ENCODE data around the gene CACNG5.
"Not testable (repeated sequence)": the region's sequence is repeated elsewhere in the genome, so short reads cannot be mapped to it uniquely, and the experiment has no call there.

CACNG5 gene

GRCh38 chr17:66849851-66850580 is 15.1 kb downstream of the CACNG5 start:
- no peak for DNase-seq (ENCODE audit: low spot score)

GRCh38 chr17:66850692-66851091 is 15.8 kb downstream of the CACNG5 start:
- no peak for DNase-seq (ENCODE audit: low spot score)

- DNase-seq (ENCODE audit: low spot score), result no peak
Observed at GRCh38 chr17:66855204-66855603, 20.3 kb downstream of the CACNG5 start.

GRCh38 chr17:66858226-66859083 is 23.5 kb downstream of the CACNG5 start:
- no peak for DNase-seq (ENCODE audit: low spot score)

GRCh38 chr17:66859353-66859752 is 24.4 kb downstream of the CACNG5 start:
- no peak for DNase-seq (ENCODE audit: low spot score)

DNA sequence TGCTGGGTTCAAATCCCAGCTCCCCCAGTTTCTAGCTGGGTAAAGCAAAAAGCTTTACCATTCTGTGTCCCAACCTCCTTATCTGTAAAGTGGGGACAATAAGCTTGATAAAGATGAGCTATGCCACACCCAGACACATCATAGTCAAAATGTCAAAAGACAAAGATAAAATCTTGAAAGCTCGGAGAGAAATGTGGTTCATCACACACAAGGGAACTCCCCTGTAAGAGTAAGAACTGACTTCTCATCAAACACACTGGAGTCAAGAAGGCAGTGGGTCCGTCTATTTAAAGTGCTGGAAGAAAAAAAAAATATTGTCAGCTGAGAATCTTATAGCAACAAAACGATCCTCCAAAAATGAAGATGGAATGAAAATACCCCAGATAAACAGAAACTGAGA is 25.3 kb downstream of the CACNG5 start:
- DNase-seq (ENCODE audit: low spot score), result no peak

DNA sequence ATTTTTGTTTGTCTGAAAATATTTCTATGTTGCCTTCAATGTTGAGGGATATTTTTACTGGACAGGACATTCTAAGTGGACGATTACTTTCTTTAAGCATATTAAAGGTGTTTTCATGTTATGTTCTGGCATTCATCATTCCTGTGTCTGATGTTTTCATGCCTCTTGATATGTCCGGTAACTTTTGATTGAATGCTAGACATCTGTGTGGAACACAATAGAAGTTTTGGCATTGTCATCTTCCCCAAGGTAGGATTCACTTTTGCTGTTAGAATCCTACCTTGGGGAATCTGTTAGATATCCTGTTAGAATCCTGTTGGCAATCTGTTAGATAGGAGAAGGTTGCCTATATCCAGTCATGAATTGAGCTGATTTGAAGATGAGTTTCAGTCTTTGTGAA is 28.9 kb downstream of the CACNG5 start:
- DNase-seq (ENCODE audit: low spot score), result no peak

DNA sequence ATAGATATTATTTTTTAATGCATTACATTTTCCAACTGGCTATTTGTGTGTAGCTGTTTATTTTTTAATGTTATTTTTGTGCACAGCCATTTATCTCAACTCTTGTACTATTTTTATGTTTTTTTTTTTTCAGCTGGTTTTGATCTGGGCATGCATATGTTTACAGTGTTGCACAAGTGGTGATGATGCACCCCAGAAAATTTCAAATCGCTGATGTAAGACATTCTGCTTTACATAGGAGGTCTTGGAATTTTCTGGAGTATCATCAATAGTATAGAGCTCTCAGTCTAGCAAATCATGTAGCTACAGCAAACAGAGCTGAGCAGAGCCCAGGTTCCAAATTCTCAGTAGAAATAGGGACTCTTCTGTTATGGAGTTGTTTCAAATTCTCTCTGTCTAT is 30.2 kb downstream of the CACNG5 start:
- no peak for DNase-seq (ENCODE audit: low spot score)

GRCh38 chr17:66873962-66874361 is 39.0 kb downstream of the CACNG5 start:
- no peak for DNase-seq (ENCODE audit: low spot score)

- no peak for DNase-seq (ENCODE audit: low spot score)
Observed at GRCh38 chr17:66884931-66885330, 50.0 kb downstream of the CACNG5 start.

DNA sequence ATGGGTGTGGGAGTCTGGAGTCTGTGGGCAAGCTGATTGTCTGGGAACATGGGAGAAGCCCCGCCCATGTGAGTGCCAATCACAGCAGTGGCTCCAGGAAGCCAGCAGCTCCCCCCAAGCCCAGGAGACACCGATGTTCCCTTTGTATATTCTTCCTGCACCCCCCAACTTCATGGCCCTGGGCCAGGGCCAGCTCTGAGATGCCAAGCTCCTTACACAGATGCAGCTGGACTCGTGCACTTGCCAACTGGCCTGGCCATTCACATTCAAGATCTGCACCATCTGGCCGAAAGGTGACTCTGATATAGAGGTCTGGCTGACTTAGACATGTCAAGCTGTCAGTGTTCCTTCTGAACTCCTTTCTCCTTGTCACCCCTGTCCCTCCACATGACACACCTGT is 50.5 kb downstream of the CACNG5 start:
- DNase-seq (ENCODE audit: low spot score), result no peak

- DNase-seq (ENCODE audit: low spot score), result no peak
Observed at GRCh38 chr17:66889480-66890230, 54.7 kb downstream of the CACNG5 start.

- DNase-seq (ENCODE audit: low spot score), result no peak
Observed at GRCh38 chr17:66892246-66892645, 57.3 kb downstream of the CACNG5 start.

- DNase-seq (ENCODE audit: low spot score), result no peak
Observed at GRCh38 chr17:66893382-66893781, 58.5 kb downstream of the CACNG5 start.

DNA sequence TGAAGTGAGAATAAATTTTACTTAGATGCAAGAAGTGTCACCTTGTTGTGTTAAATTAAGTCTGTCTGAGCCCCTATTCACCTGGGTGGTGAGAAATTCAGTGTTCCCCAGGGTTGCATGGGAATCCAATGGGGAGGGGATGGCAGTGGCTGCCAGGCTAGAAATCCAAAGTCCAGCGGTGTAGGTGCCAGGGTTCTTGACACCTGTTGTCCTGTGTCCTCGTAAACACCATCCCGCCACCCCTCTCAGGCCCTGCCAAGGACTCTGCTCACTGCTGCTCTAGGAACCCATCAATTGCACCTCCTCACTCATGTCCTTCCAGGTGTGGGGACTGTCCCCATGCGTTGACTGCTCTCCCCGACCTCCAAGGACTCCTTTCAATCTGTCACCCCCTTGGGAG is 58.9 kb downstream of the CACNG5 start:
- DNase-seq (ENCODE audit: low spot score), result no peak

- DNase-seq (ENCODE audit: low spot score), result no peak
Observed at GRCh38 chr17:66897141-66897540, 62.2 kb downstream of the CACNG5 start.

GRCh38 chr17:66898536-66898935 is 63.6 kb downstream of the CACNG5 start:
- no peak for DNase-seq (ENCODE audit: low spot score)

DNA sequence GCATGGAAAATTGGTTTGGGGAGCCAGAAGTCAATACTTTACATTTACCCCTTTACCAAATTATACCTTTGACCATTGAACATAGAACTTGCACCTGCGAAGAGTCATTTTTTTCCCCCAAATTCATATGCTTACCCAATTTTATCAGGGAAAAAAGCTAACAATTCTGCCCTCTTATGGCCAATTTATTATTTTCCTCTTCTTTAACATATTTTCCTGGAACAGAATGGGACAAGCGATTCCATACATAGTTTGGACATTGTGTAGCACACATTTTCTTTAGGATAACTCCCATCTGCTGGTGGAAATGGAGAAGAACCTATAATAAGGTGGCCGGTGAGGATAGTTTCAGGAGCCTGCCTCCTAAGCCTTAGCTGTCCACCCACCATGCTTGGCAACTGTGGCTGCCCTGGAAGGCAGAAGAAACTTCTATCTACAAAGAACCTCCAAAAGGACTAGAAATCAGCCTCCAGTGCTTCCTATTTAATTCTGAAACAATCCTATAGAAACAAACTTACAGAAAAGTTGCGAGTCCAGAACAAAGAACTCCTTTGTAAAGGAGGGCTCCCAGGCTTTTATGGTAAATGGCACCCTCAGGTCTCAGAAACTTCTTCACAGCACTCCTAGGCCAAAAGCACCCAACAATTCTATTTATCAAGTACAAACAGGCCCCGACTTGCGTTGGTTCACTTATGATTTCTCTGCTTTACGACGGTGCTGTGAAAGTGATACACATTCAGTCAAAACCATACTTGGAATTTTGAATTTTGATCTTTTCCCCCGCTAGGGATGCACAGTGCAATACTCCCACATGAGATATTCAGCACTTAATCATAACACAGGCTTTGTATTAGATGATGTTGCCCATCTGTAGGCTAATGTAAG is 65.5 kb downstream of the CACNG5 start:
- DNase-seq (ENCODE audit: low spot score), result peak; percentile 34

GRCh38 chr17:66903296-66903695 is 68.4 kb downstream of the CACNG5 start:
- not testable (repeated sequence) for DNase-seq (ENCODE audit: low spot score)

GRCh38 chr17:66903781-66904180 is 68.9 kb downstream of the CACNG5 start:
- DNase-seq (ENCODE audit: low spot score), result no peak

DNA sequence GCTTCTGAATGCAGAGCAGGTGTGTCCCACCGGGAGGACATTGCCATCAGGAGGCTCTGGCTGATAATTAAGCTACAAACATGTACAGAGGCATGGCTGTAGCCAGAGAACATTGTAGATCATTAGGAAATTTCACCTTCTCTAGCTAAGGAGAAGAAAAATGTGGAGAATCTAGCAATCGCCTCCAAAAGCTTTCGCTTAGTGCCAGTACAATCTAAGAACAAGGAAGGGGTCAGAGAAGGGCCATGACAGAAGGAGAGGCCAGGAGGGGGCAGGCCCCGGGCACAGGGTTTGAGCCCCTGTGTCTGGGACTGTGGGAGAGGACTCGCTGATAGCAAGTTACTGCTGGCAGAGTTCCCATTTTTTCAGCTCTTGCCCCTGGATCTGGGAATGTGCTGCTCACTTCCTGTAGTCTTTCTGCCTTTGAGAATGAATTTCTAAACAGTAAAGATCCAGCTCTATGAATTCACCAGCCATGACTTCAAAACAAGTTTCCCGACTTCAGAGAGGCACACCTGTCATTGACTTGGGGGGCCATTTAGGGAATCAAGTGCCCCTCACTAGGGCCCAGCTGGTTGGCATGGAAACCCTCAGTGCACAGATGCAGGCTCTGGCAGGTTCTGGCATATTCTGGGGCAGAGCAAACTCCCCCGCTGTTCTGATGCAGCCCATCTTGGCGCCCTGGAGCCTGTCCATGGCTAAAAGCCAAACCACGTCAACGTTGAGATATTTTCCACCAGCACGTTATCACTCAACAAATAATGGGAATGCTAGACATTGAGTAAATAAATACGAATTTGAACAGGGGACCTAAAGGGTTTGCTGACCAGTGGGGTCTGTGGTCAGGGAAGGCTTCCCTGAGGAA is 70.1 kb downstream of the CACNG5 start:
- no peak for DNase-seq (ENCODE audit: low spot score)

Measured in AG08395 (cell line).